K562 (cell line): ENCODE data around the gene SNRNP40. TPM values are rescaled to one million over a fixed set of nuclear protein-coding genes. Genes with fewer than 3 reads are reported as not detected.

ENCODE experiments used
- ATAC-seq: fragments of 200-7000 bp; cut with Tn5 transposase; 3 replicates; pipeline ENCODE4 v1.9.1; 2020; ENCODE audit warnings: moderate library complexity
- BruUV-seq: library from RNA; stranded (reverse); fragments of 400-500 nt; replicated peaks from 2 replicates; lab custom pipeline; 2021; lab: Mats Ljungman, UMichigan
- CTCF ChIA-PET: fragments of 300-600 bp; formaldehyde crosslinking; extraction: SDS; loops from one replicate; lab custom pipeline; 2021; ENCODE audit warnings: low intra/inter-chr PET ratio; lab: Yijun Ruan, JAX
- POLR2A ChIA-PET: fragments of 300-600, 350-650 bp; sonication (Branson Sonifier 250); formaldehyde crosslinking; extraction: SDS; loops from one replicate; lab custom pipeline; 2021; ENCODE audit warnings: antibody characterized with exemption, inconsistent platforms; lab: Yijun Ruan, JAX
- DNase-seq, 4 experiments: peaks; one replicate each; pipeline versions ENCODE4 v3.0.0 to v3.0.0-alpha.2; 2011 to 2018; ENCODE audit warnings: low spot score in 3 of 4, mixed read lengths in 3 of 4; ENCODE audit errors: extremely low read depth in 1 of 4
- FAIRE-seq: peaks from 2 replicates; lab custom pipeline; 2011; peaks lifted over from hg19 to GRCh38; lab: Jason Lieb, UNC
- H2AFZ ChIP-seq: 2 replicates; pipeline ENCODE4 v1.6.0; 2011; ENCODE audit warnings: low read depth, low read length, control low read depth, inconsistent platforms
- H3K27ac ChIP-seq: fragments of 200-600 bp; 3 replicates; pipeline ENCODE4 v1.8.0; 2011; ENCODE audit warnings: low read depth, mild to moderate bottlenecking, control low read depth, inconsistent platforms, low read length, moderate library complexity, mixed read lengths; ENCODE audit errors: extremely low read depth
- H3K27me3 ChIP-seq, 2 experiments: fragments of 300-600 bp in 1 of 2; 2 replicates in 1 of 2; 3 replicates in 1 of 2; pipeline versions ENCODE4 v1.6.0 to v1.8.0; 2011; ENCODE audit warnings: inconsistent platforms in 2 of 2, low read length in 2 of 2, mild to moderate bottlenecking in 1 of 2, mixed read lengths in 1 of 2, moderate library complexity in 1 of 2; ENCODE audit not compliant: control insufficient read depth in 2 of 2, insufficient read depth in 2 of 2
- H3K36me3 ChIP-seq: fragments of 300-600 bp; 3 replicates; pipeline ENCODE4 v1.8.0; 2011; ENCODE audit warnings: mild to moderate bottlenecking, low read length, inconsistent platforms; ENCODE audit not compliant: control insufficient read depth, insufficient read depth
- H3K4me1 ChIP-seq, 2 experiments: fragments of 200-600 bp in 1 of 2; replicated peaks in 1 of 2; 2 replicates in 1 of 2; 3 replicates in 1 of 2; pipeline versions ENCODE4 v1.5.1 to v1.8.0; 2011; ENCODE audit warnings: inconsistent platforms in 2 of 2, low read length in 2 of 2, mild to moderate bottlenecking in 1 of 2, mixed read lengths in 1 of 2, moderate library complexity in 1 of 2; ENCODE audit not compliant: control insufficient read depth in 2 of 2, insufficient read depth in 2 of 2
- H3K4me2 ChIP-seq: 2 replicates; pipeline ENCODE4 v1.6.1; 2011; ENCODE audit warnings: low read length, control low read depth, inconsistent platforms, mixed read lengths; ENCODE audit not compliant: insufficient read depth
- H3K4me3 ChIP-seq: fragments of 200-600 bp; sonication (generic), shearing (Covaris generic); 2 replicates; pipeline ENCODE4 v1.5.1; 2016; ENCODE audit warnings: control low read depth, inconsistent platforms
- H3K79me2 ChIP-seq: fragments of 200-600 bp; 3 replicates; pipeline ENCODE4 v1.8.0; 2011; ENCODE audit warnings: low read length, inconsistent platforms; ENCODE audit not compliant: control insufficient read depth, insufficient read depth
- H3K9ac ChIP-seq, 2 experiments: 2 replicates each; pipeline versions ENCODE4 v1.6.0 to v1.6.1; 2011; ENCODE audit warnings: low read depth in 2 of 2, low read length in 2 of 2, control low read depth in 1 of 2, inconsistent platforms in 1 of 2, mild to moderate bottlenecking in 1 of 2, mixed read lengths in 1 of 2; ENCODE audit not compliant: insufficient read depth in 1 of 2
- H3K9me1 ChIP-seq: one replicate; pipeline ENCODE4 v1.6.0; 2011; ENCODE audit warnings: inconsistent platforms, mild to moderate bottlenecking, low read length, moderate library complexity; ENCODE audit not compliant: control insufficient read depth, insufficient read depth
- H3K9me3 ChIP-seq: replicated peaks from 2 replicates; pipeline ENCODE4 v1.5.1; 2011; ENCODE audit warnings: low read depth, low read length, inconsistent platforms; ENCODE audit not compliant: control insufficient read depth, insufficient read depth
- H4K20me1 ChIP-seq: replicated peaks from 2 replicates; pipeline ENCODE4 v1.6.1; 2011; ENCODE audit warnings: low read length, inconsistent platforms, mixed read lengths; ENCODE audit not compliant: control insufficient read depth, insufficient read depth
- CREB1 ChIP-seq, 2 experiments: sonication (generic) in 1 of 2; formaldehyde crosslinking in 1 of 2; IDR thresholded peaks; 2 replicates each; pipeline versions ENCODE4 v1.6.1 to v1.8.0; 2012 to 2022; ENCODE audit warnings: inconsistent platforms in 1 of 2, mild to moderate bottlenecking in 1 of 2, missing genetic modification reagents in 1 of 2, moderate library complexity in 1 of 2
- HOMEZ ChIP-seq: fragments of 250-450 bp; sonication (Bioruptor Pico); IDR thresholded peaks from 2 replicates; pipeline ENCODE4 v1.4.0; 2020; ENCODE audit warnings: mild to moderate bottlenecking, moderate library complexity
- MAZ ChIP-seq, 2 experiments: fragments of 450-650 bp in 1 of 2; sonication (generic) in 1 of 2; formaldehyde crosslinking; IDR thresholded peaks in 1 of 2; conservative IDR thresholded peaks in 1 of 2; 2 replicates each; pipeline versions ENCODE4 v1.4.0 to v1.5.0; 2020; ENCODE audit warnings: mild to moderate bottlenecking in 1 of 2, missing genetic modification reagents in 1 of 2
- RBBP5 ChIP-seq: fragments of 200-600 bp; sonication (generic); IDR thresholded peaks from 2 replicates; pipeline ENCODE4 v1.6.1; 2012; ENCODE audit warnings: borderline replicate concordance, mild to moderate bottlenecking, low read length, control low read depth, inconsistent platforms; ENCODE audit not compliant: insufficient read depth, poor library complexity, severe bottlenecking
- SIN3B ChIP-seq: fragments of 450-650 bp; IDR thresholded peaks from 2 replicates; pipeline ENCODE4 v1.6.1; 2017; ENCODE audit warnings: low read depth, mild to moderate bottlenecking, moderate library complexity
- SRSF3 ChIP-seq: fragments of 200-400 bp; formaldehyde crosslinking; IDR thresholded peaks from 2 replicates; pipeline ENCODE4 v1.6.1; 2016; ENCODE audit warnings: mild to moderate bottlenecking, low read length, moderate library complexity; ENCODE audit not compliant: insufficient read depth
- ZHX1 ChIP-seq: fragments of 150-350 bp; conservative IDR thresholded peaks from 2 replicates; pipeline ENCODE4 v1.6.1; 2014; ENCODE audit warnings: low read length
- ZNF134 ChIP-seq: fragments of 250-450 bp; sonication (Bioruptor Pico); conservative IDR thresholded peaks from 2 replicates; pipeline ENCODE4 v1.4.0; 2020
- ZNF507 ChIP-seq: conservative IDR thresholded peaks from 2 replicates; pipeline ENCODE4 v1.6.1; 2017; ENCODE audit warnings: missing genetic modification characterization, missing compliant biosample characterization
- ZNF518B ChIP-seq: fragments of 250-450 bp; sonication (Bioruptor Pico); IDR thresholded peaks from 2 replicates; pipeline ENCODE4 v1.5.0; 2021; ENCODE audit warnings: mild to moderate bottlenecking, moderate library complexity
- WGBS: fragments of 100-300 bp; shearing (Covaris generic); methylation state at CpG from one replicate; pipeline ENCODE4 v1.1.6; 2016; ENCODE audit warnings: low coverage, mixed read lengths; ENCODE audit not compliant: insufficient coverage; ENCODE audit errors: missing lambda C conversion rate; 5-methylcytosine and 5-hydroxymethylcytosine counted together
- in situ Hi-C: fragments of 300-500 bp; cut with MboI; formaldehyde crosslinking; loops from 4 replicates; pipeline ENCODE4 v1.15.0; 2018; ENCODE audit warnings: inconsistent platforms, mixed read lengths
- intact Hi-C: fragments of 100-400 bp; cut with micrococcal nuclease; formaldehyde crosslinking; loops from 2 replicates; pipeline ENCODE4 v1.14.2; 2022
- polyA plus RNA-seq, 8 experiments: library from polyadenylated mRNA; depleted of rRNA in 4 of 8; stranded (reverse) in 5 of 8; unstranded in 3 of 8; fragments of >200 nt; fragmentation: Nextera tagmentation in 2 of 8; fragmentation: Illumina TruSeq in 1 of 8; extraction: Ambion mirVana in 2 of 8; extraction: Trizol in 1 of 8; gene quantifications; 2 replicates each; pipeline versions ENCODE4 v1.2.1 to v1.2.3, GENCODE V29; 2011 to 2014; ENCODE audit warnings: inconsistent platforms in 1 of 8, missing spikeins in 1 of 8
- total RNA-seq, 7 experiments: library from RNA; depleted of rRNA in 6 of 7; stranded (reverse); fragments of >200 nt in 6 of 7; fragmentation: Illumina TruSeq in 2 of 7; extraction: Trizol in 2 of 7; gene quantifications; 2 replicates each; pipeline versions ENCODE4 v1.2.1 to v1.2.3, GENCODE V29; 2011 to 2021; ENCODE audit warnings: low replicate concordance in 1 of 7

SNRNP40 gene
- total and polyA plus RNA-seq, 9 of the 15 experiments (the other 6 are each of a cell fraction or from before 2014, with no cell fraction given): 48.7 to 278 (median 163) TPM

- TF ChIP-seq HOMEZ (CRISPR knock-in tag): no peak
- no peak for TF ChIP-seq ZNF507
- TF ChIP-seq SRSF3: no peak
- TF ChIP-seq CREB1 (IDR thresholded peaks at IDR 0.05): no peak
- TF ChIP-seq CREB1 (CRISPR knock-in tag; IDR thresholded peaks at IDR 0.05): no peak
- TF ChIP-seq RBBP5: no peak
Measured at GRCh38 chr1:31295874-31296485, 608 bp downstream of the SNRNP40 start (continued).

GRCh38 chr1:31289021-31289420, 7.6 kb downstream of the SNRNP40 start:
- in situ Hi-C loops: no loop called here
- Histone ChIP-seq H3K4me2 (no peak overlapping the region), H4K20me1 (no peaks in the 10 kb centered on the region), H2AFZ (no peak overlapping the region), H3K4me1 (no peaks in the 10 kb centered on the region), H3K27ac (no peak overlapping the region), H3K9me3 (no peaks in the 10 kb centered on the region), H3K9me1 (no peaks in the 10 kb centered on the region), H3K79me2 (peaks cover 23% of the 10 kb centered on the region), H3K9ac (no peak overlapping the region), H3K36me3 (peaks cover 92% of the 10 kb centered on the region), H3K27me3 (no peaks in the 10 kb centered on the region), H3K4me3 (no peak overlapping the region)
- ATAC-seq (no peak), FAIRE-seq (no peak), DNase-seq (no peak)
- CTCF ChIA-PET: no interaction called here
- POLR2A ChIA-PET: interaction anchor here (1.8 kb wide), 1 partner anchor 11 kb away, joined by 6 read pairs; no protein-coding TSS in a partner anchor
- BruUV-seq: no TSS peak
- 76% methylated on average over 4 of the region's 4 CpGs for WGBS
- intact Hi-C loops: no loop called here
- TF ChIP-seq ZNF518B (no peak), SIN3B (no peak), ZNF134 (CRISPR knock-in tag) (no peak), MAZ (CRISPR knock-in tag; conservative IDR thresholded peaks at IDR 0.05 in 1 of 2, IDR thresholded peaks at IDR 0.05 in 1 of 2) (no peak), ZHX1 (no peak)
